Liver (tissue), 3 donors: ENCODE results near the gene TAF15.

Experiments
- JUND ChIP-seq, 2 donors: IDR thresholded peaks; 2 replicates each; pipeline ENCODE4 v1.6.1; 2016; ENCODE audit warnings: antibody characterized with exemption in 2 of 2
- REST ChIP-seq: IDR thresholded peaks from 2 replicates; pipeline ENCODE4 v1.6.1; 2016; ENCODE audit warnings: antibody characterized with exemption, mild to moderate bottlenecking
- TF ChIP-seq, protein P1 (sequence below): fragments of 150-350 bp; IDR thresholded peaks from 2 replicates; pipeline ENCODE4 v1.5.1; 2017; ENCODE audit warnings: improper control_type of control experiment, low read depth, low read length; ENCODE audit not compliant: missing input control
- TF ChIP-seq, protein P2 (sequence below): IDR thresholded peaks from 2 replicates; pipeline ENCODE4 v1.6.1; 2016; ENCODE audit warnings: antibody characterized with exemption
- donor health status: healthy.
- donor health status: healthy.

GRCh38 chr17:35797370-35797769, 11.9 kb upstream of the TAF15 start:
- TF ChIP-seq, protein P1, sequence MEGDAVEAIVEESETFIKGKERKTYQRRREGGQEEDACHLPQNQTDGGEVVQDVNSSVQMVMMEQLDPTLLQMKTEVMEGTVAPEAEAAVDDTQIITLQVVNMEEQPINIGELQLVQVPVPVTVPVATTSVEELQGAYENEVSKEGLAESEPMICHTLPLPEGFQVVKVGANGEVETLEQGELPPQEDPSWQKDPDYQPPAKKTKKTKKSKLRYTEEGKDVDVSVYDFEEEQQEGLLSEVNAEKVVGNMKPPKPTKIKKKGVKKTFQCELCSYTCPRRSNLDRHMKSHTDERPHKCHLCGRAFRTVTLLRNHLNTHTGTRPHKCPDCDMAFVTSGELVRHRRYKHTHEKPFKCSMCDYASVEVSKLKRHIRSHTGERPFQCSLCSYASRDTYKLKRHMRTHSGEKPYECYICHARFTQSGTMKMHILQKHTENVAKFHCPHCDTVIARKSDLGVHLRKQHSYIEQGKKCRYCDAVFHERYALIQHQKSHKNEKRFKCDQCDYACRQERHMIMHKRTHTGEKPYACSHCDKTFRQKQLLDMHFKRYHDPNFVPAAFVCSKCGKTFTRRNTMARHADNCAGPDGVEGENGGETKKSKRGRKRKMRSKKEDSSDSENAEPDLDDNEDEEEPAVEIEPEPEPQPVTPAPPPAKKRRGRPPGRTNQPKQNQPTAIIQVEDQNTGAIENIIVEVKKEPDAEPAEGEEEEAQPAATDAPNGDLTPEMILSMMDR = no peak
- TF ChIP-seq JUND (IDR thresholded peaks at IDR 0.05) (no peak), REST (no peak)
- TF ChIP-seq, protein P2, sequence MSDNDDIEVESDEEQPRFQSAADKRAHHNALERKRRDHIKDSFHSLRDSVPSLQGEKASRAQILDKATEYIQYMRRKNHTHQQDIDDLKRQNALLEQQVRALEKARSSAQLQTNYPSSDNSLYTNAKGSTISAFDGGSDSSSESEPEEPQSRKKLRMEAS = no peak
